Measurements from ENCODE around the gene PORCN. TPM values are rescaled to one million over a fixed set of nuclear protein-coding genes. Genes with fewer than 3 reads are reported as not detected.
A peak's percentile ranks its signal among the peaks of the same experiment; 100 is the strongest.

PORCN gene
- total RNA-seq, 2 experiments from 2014 or later: 12.5 to 13.3 TPM

DNA sequence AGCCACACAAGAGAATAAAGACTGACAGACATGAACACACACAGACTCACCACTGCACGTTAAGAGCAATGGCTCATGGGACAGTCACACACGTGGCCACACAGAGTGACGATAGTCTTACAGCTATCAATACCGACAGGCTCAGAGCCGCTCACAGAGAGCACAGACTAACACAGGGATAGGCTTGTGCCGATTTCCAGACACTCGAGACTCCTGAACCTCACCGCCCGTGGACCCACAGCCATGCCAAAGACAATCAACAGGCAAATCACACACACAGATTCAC, 38.0 kb upstream of the PORCN start:
- ChIA-PET CTCF (interaction anchor here (0.8 kb wide), 1 partner anchor 23 kb away, joined by 3 read pairs; no protein-coding TSS in a partner anchor), POLR2A (no interaction called here)
- H3K4me3 Mint-ChIP-seq: no peak overlapping the region
- no peaks in the 10 kb centered on the region for H3K27me3 Mint-ChIP-seq
- H3K36me3 Mint-ChIP-seq (ENCODE audit: low read depth): peaks cover 19% of the 10 kb centered on the region
- no peak overlapping the region for H3K27ac Mint-ChIP-seq
- DNase-seq: no peak
- no peaks in the 10 kb centered on the region for H3K9me3 Mint-ChIP-seq
- H3K4me1 Mint-ChIP-seq: peaks cover 51% of the 10 kb centered on the region

DNA sequence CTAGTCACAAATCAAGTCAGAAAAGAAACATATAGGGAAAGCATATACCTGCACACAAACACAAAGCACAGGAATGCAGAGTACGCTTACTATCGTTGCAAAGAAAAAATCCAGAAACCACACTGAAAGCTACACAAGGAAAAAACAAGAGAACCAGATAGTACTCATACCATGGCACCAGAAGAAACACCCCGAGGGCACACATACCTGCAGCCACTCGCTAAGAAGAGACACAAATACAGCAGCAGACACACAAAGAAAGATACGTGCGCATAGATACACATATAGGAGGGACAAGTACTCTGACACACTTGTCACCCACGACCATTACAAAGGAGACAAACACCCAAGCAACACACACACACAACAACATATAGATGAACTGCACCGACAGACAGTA, 37.3 kb upstream of the PORCN start:
- POLR2A ChIA-PET: no interaction called here
- Mint-ChIP-seq H3K27ac (peak overlapping the region; percentile 67), H3K36me3 (ENCODE audit: low read depth) (peaks cover 13% of the 10 kb centered on the region), H3K4me3 (no peak overlapping the region), H3K4me1 (peaks cover 45% of the 10 kb centered on the region), H3K27me3 (no peaks in the 10 kb centered on the region), H3K9me3 (no peaks in the 10 kb centered on the region)
- DNase-seq: no peak
- CTCF ChIA-PET: no interaction called here

DNA sequence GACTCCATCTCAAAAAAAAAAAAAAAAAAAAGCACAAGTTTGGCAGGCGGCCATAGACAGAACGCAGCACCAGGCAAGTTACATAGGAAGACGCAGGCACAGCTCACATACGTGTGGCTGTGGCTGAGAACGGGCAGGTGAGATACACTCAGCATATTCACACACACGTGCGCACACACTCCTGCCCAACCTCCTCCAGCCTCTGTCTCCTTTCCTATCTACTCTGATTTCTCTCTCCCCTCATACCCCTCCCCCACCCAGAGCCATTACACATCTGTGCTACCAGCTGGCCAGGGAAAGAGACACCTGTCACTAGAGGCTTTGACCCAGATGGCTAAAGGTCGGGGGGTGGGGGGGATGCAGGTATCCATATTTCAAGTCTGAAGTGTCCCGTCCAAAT, 36.6 kb upstream of the PORCN start:
- H3K4me1 Mint-ChIP-seq: peaks cover 43% of the 10 kb centered on the region
- no peak overlapping the region for H3K4me3 Mint-ChIP-seq
- no peaks in the 10 kb centered on the region for H3K9me3 Mint-ChIP-seq
- H3K27ac Mint-ChIP-seq: no peak overlapping the region
- no peaks in the 10 kb centered on the region for H3K27me3 Mint-ChIP-seq
- POLR2A ChIA-PET: no interaction called here
- CTCF ChIA-PET: no interaction called here
- no peak for DNase-seq
- H3K36me3 Mint-ChIP-seq (ENCODE audit: low read depth): peaks cover 8% of the 10 kb centered on the region

DNA sequence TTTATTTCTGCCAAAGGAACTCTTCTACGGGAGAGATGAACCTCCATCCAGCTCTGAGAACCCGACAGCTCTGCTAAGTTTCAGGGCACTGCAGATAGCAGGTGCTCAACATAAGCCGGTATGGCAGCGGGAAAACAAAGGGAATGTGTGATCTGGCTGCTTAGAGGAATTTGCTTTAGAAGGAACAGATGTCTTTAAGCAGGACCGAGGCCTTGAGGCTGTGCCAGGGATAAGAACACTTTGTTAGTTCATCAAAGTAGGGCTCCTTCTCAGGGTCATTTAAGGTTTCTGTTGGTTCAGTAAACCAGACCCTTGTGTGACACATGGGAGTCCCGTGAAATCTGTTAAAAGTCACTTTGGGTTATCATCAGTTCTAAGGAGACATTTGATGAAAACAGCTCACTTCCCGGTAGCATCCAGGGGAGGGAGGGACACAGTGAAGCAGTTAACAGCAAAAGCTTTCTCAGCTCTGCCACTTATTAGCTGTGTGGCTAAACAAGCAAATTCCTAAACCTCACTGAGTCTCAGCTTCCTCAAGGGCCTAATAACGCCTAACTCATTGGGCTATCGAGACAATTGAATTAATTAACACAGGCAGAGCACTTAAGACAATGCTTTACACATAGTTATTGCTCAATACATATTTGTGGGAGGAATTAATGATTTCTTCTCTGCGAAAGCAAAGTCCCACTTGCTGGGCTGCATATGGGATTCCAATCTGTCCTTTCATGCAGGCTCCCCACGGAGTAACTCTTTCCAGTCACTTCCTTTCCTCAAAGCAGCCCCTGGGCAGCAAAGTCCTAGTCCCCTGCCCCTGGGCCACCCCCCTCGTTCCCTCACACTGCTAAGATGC, 35.7 kb upstream of the PORCN start:
- Mint-ChIP-seq H3K27ac (no peak overlapping the region), H3K9me3 (no peaks in the 10 kb centered on the region), H3K4me1 (peaks cover 46% of the 10 kb centered on the region), H3K4me3 (no peak overlapping the region), H3K36me3 (ENCODE audit: low read depth) (peaks cover 8% of the 10 kb centered on the region), H3K27me3 (no peaks in the 10 kb centered on the region)
- no peak for DNase-seq
- CTCF ChIA-PET: interaction anchor here (0.6 to 1.5 kb wide), 3 partner anchors 8 to 71 kb away, joined by 3 read pairs; partner anchors contain the start of gene TBC1D25
- POLR2A ChIA-PET: no interaction called here

DNA sequence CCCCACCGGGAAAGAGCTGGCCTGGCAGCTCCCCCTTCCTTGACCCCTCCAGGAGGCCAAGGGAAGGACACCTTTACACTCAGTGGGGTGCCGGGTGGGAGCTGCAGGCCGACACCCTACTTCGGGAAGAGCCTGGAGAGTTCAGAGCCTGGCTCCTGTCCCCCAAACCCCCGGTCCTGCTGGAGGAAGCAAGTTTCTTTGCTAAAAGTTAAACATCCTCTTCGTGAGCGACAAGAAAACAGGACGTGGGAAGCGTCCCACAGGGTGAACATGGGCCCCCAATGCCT, 35.1 kb upstream of the PORCN start:
- POLR2A ChIA-PET: no interaction called here
- H3K27me3 Mint-ChIP-seq: no peaks in the 10 kb centered on the region
- H3K4me1 Mint-ChIP-seq: peaks cover 49% of the 10 kb centered on the region
- CTCF ChIA-PET: interaction anchor here (0.6 to 1.5 kb wide), 4 partner anchors 8 to 71 kb away, joined by 3 to 4 read pairs (median 3); partner anchors contain the start of gene TBC1D25
- H3K36me3 Mint-ChIP-seq (ENCODE audit: low read depth): peaks cover 8% of the 10 kb centered on the region
- H3K9me3 Mint-ChIP-seq: no peaks in the 10 kb centered on the region
- no peak overlapping the region for H3K4me3 Mint-ChIP-seq
- H3K27ac Mint-ChIP-seq: no peak overlapping the region
- DNase-seq: no peak

DNA sequence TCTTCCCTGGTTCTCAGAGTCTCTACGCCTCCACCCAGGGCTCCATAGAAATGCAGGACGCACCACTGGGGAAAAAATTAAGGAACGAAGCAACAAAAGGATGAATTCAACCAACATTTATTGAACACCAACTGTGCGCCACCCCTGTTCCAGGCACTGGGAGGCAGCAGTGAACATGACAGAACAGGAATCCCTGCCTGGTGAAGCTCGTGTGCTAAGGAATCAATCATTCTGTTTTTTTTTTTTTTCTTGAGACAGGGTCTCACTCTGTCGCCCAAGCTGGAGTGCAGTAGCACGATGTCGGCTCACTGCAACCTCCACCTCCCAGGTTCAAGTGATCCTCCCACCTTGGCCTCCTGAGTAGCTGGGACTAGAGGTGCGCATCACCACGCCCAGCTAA, 34.7 kb upstream of the PORCN start:
- H3K4me1 Mint-ChIP-seq: peaks cover 49% of the 10 kb centered on the region
- peak; percentile 38 for DNase-seq

DNA sequence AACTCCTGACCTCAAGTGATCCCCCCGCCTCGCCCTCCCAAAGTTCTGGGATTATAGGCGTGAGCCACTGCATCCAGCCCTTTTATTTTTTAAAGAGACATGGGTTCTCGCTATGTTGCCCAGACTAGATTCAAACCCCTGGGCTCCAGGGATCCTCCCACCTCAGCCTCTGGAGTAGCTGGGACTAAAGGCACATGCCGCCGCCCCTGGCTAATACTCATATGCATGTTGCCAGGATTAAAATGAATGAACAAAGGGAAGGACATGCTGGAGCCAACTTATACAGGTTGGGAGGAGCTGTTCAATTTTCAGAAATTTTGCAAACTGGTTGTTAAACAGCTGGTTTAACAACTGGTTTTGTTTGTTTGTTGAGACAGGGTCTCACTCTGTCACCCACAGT, 34.2 kb upstream of the PORCN start:
- Mint-ChIP-seq H3K9me3 (no peaks in the 10 kb centered on the region), H3K27ac (peak overlapping the region; percentile 82), H3K4me3 (peak overlapping the region; percentile 93), H3K4me1 (peaks cover 44% of the 10 kb centered on the region), H3K27me3 (no peaks in the 10 kb centered on the region), H3K36me3 (ENCODE audit: low read depth) (peaks cover 12% of the 10 kb centered on the region)
- CTCF ChIA-PET: interaction anchor here (0.7 to 1.5 kb wide), 4 partner anchors 11 to 70 kb away, joined by 3 to 4 read pairs (median 4); partner anchors contain the start of gene TBC1D25
- no peak for DNase-seq
- POLR2A ChIA-PET: interaction anchor here (1.2 kb wide), 1 partner anchor 55 kb away, joined by 3 read pairs; no protein-coding TSS in a partner anchor

More for the DNA sequence above, 34.7 kb upstream of the PORCN start:
- H3K4me3 Mint-ChIP-seq: no peak overlapping the region
- H3K9me3 Mint-ChIP-seq: no peaks in the 10 kb centered on the region
- H3K36me3 Mint-ChIP-seq (ENCODE audit: low read depth): peaks cover 9% of the 10 kb centered on the region
- H3K27me3 Mint-ChIP-seq: no peaks in the 10 kb centered on the region
- H3K27ac Mint-ChIP-seq: peak overlapping the region; percentile 82
- POLR2A ChIA-PET: no interaction called here
- CTCF ChIA-PET: interaction anchor here (0.7 to 1.5 kb wide), 4 partner anchors 11 to 70 kb away, joined by 3 to 4 read pairs (median 4); partner anchors contain the start of gene TBC1D25

DNA sequence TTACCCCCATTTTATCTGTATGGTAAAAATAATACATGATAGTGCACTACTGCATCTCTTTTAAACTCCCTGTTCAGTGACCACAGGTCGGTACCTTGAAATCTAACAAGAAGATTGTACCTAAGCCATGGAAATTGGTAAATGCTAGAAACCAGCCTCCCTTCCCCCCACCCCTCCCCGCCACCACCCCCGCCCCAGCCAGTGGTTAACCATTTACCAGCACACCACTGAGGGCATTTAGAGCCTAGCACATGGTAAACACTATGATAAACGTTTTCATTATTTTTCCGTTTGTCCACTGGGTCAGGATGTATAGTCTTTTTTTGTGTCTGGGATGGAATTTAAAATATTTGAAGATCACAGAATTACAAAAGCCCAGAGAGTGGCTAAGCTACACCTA, 33.5 kb upstream of the PORCN start:
- CTCF ChIA-PET: interaction anchor here (1.1 kb wide), 1 partner anchor 10 kb away, joined by 3 read pairs; no protein-coding TSS in a partner anchor

DNA sequence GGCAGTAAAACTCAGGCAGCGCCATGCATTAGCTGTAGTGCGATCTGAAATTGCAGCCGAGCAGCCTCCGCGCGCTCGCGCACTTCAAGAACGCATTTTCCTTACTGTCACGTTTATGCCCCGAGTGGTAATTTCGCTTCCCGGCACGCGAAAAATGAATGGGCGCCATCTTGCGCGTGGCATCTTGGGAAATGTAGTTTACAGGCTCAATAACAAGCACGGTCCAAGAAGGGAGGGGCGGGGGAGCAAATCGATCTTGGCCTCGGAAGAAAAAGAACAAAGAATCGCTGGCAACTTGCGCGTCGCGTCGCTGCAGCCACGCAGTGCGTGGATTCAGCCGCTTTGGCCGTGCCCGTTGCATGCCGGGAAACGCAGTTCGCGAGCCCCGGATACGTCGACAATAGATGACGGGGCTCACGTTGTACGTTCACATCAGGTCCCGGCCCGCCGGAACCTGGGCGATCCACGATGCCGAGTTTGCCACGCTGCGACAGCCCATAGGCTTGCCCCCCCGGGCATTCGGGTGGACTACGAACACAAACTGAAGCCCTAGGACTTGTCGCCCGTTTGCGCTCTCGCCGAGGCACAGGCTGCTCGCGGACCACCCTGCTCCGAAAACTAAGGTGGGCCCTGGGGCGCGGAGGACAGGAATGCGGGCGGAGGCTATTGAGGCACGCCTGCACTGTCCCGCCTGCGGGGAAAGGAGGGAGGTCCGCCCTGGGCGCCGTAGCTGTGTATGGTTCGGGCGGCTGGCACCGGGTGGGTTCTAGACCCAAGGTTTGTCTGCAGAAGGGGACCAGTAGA, 32.8 kb upstream of the PORCN start, which contains the start of gene FTSJ1:
FTSJ1 (plus strand) TSS at position 426 of the 804 bp plus-strand sequence. CDS start 1,849 bp downstream, outside the sequence.
- CTCF ChIA-PET: no interaction called here
- peak within 1 kb of the TSS; percentile 96 for H3K27ac Mint-ChIP-seq
- no peaks in the 10 kb centered on the region for H3K9me3 Mint-ChIP-seq
- POLR2A ChIA-PET: interaction anchor here (0.5 to 1.2 kb wide), 2 partner anchors 11 to 54 kb away, joined by 3 to 4 read pairs; no protein-coding TSS in a partner anchor
- no peaks in the 10 kb centered on the region for H3K27me3 Mint-ChIP-seq
- DNase-seq: peak; percentile 92
- H3K36me3 Mint-ChIP-seq (ENCODE audit: low read depth): peaks cover 21% of the 10 kb centered on the region
- H3K4me3 Mint-ChIP-seq: peak within 1 kb of the TSS; percentile 93
- peaks cover 39% of the 10 kb centered on the region for H3K4me1 Mint-ChIP-seq

More for the DNA sequence above, 33.5 kb upstream of the PORCN start:
- peaks cover 41% of the 10 kb centered on the region for H3K4me1 Mint-ChIP-seq
- peak overlapping the region; percentile 96 for H3K27ac Mint-ChIP-seq
- DNase-seq: no peak
- H3K27me3 Mint-ChIP-seq: no peaks in the 10 kb centered on the region
- H3K36me3 Mint-ChIP-seq (ENCODE audit: low read depth): peaks cover 16% of the 10 kb centered on the region
- no peaks in the 10 kb centered on the region for H3K9me3 Mint-ChIP-seq
- POLR2A ChIA-PET: interaction anchor here (0.5 to 1.2 kb wide), 2 partner anchors 12 to 54 kb away, joined by 3 to 4 read pairs; no protein-coding TSS in a partner anchor
- peak overlapping the region; percentile 93 for H3K4me3 Mint-ChIP-seq

DNA sequence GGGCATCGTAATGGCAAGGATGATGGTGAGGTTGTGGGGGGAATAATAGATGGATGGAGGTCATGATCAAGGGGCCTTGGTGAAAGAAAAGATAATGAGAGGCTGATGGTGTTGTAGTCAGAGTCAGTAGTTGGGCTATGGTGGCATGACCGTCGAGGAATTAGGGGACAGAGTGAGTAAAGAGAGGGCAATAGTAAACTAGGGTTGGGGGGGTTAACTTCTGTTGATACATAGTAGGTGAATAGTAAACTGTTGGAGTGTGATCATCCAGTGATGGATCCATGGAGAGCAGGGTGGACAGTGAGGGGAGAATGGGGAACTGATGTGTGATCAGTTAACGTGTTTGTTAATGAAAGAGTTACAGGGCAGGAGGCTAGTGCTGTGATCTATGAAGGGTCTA, 31.9 kb upstream of the PORCN start:
- Mint-ChIP-seq H3K27ac (peak overlapping the region; percentile 96), H3K4me3 (peak overlapping the region; percentile 93), H3K4me1 (peaks cover 37% of the 10 kb centered on the region), H3K27me3 (no peaks in the 10 kb centered on the region), H3K36me3 (ENCODE audit: low read depth) (peaks cover 21% of the 10 kb centered on the region), H3K9me3 (no peaks in the 10 kb centered on the region)
- DNase-seq: no peak
- ChIA-PET CTCF (no interaction called here), POLR2A (no interaction called here)

DNA sequence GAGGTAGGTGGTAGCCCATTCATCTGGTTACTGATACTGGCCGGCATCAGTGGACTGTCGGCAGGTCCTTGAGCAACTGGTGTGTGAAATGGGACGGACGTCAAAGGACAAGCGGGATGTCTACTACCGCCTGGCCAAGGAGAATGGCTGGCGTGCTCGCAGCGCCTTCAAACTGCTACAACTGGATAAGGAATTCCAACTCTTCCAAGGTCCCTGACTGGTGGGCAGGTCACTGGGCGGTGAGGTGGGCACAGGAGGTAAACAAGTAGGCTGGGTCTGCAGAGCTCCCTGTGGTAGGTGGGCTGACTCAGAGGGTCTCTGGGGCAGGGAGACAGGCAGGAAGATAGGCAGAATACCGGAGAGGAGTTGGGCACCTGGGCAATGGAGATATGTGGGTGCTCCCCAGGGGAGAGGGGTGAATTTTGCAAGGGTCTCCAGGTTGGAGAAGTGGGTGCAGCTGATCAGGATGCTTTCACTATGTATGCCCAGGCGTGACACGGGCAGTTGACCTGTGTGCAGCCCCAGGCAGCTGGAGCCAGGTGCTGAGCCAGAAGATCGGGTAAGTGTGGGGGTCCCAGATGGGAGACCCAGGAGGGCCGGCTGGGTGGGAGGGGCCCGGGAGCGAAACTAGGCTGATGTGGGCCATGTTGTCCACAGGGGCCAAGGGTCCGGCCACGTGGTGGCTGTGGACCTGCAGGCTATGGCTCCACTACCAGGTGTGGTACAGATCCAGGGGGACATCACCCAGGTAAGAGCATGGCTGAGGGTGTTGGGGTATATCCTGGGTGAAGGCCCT, 30.6 kb upstream of the PORCN start:
- Mint-ChIP-seq H3K4me3 (peak overlapping the region; percentile 93), H3K36me3 (ENCODE audit: low read depth) (peaks cover 21% of the 10 kb centered on the region), H3K4me1 (peaks cover 37% of the 10 kb centered on the region), H3K27ac (peak overlapping the region; percentile 72), H3K9me3 (no peaks in the 10 kb centered on the region), H3K27me3 (no peaks in the 10 kb centered on the region)
- ChIA-PET POLR2A (no interaction called here), CTCF (no interaction called here)
- no peak for DNase-seq

DNA sequence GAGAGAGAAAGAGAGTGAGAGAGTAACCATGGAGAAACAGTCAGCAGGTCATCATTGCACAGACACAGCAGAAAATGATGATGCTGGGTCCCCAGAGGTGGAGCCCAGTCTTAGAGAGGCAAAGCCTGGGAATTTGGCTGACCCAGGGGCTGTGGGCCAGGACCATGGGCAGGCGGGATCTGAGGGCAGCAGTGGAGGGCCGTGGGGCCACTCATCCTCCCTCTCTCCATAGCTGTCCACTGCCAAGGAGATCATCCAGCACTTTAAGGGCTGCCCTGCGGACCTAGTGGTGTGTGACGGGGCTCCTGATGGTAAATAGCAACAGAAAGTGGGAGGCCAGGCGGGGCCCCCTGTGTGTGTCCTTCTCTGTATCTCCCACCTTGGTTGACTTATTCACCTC, 30.0 kb upstream of the PORCN start:
- H3K27me3 Mint-ChIP-seq: no peaks in the 10 kb centered on the region
- H3K4me1 Mint-ChIP-seq: peaks cover 34% of the 10 kb centered on the region
- no peak overlapping the region for H3K27ac Mint-ChIP-seq
- no peak for DNase-seq
- no peaks in the 10 kb centered on the region for H3K9me3 Mint-ChIP-seq
- peaks cover 21% of the 10 kb centered on the region for H3K36me3 Mint-ChIP-seq (ENCODE audit: low read depth)
- H3K4me3 Mint-ChIP-seq: no peak overlapping the region
- CTCF ChIA-PET: interaction anchor here (0.5 kb wide), 1 partner anchor 44 kb away, joined by 4 read pairs; no protein-coding TSS in a partner anchor
- POLR2A ChIA-PET: no interaction called here
